H9 (cell line): ENCODE results near the gene RPS27L. TPM values are rescaled to one million over a fixed set of nuclear protein-coding genes. Genes with fewer than 3 reads are reported as not detected.

Experiments
- DNase-seq: peaks from one replicate; pipeline ENCODE4 v3.0.0-alpha.2; 2017
- H2AFZ ChIP-seq: one replicate; pipeline ENCODE4 v1.6.1; 2013; ENCODE audit warnings: mild to moderate bottlenecking, low read length, control low read depth, moderate library complexity
- H2AK5ac ChIP-seq: 2 replicates; pipeline ENCODE4 v1.6.1; 2013; ENCODE audit warnings: low read length, control low read depth, mixed read lengths; ENCODE audit not compliant: insufficient read length
- H2BK120ac ChIP-seq: one replicate; pipeline ENCODE4 v1.6.1; 2013; ENCODE audit warnings: low read depth, mild to moderate bottlenecking, low read length, control low read depth, inconsistent platforms; ENCODE audit not compliant: poor library complexity, severe bottlenecking
- H2BK12ac ChIP-seq: 2 replicates; pipeline ENCODE4 v1.6.1; 2013; ENCODE audit warnings: low read length, control low read depth, mixed read lengths, low read depth; ENCODE audit not compliant: insufficient read length
- H2BK15ac ChIP-seq: 2 replicates; pipeline ENCODE4 v1.6.1; 2013; ENCODE audit warnings: low read depth, low read length, control low read depth
- H2BK20ac ChIP-seq: one replicate; pipeline ENCODE4 v1.6.1; 2013; ENCODE audit warnings: low read depth, mild to moderate bottlenecking, low read length, control low read depth, inconsistent platforms; ENCODE audit not compliant: poor library complexity, severe bottlenecking
- H2BK5ac ChIP-seq: 2 replicates; pipeline ENCODE4 v1.6.1; 2013; ENCODE audit warnings: low read length, control low read depth, mixed read lengths; ENCODE audit not compliant: insufficient read length
- H3K14ac ChIP-seq: 2 replicates; pipeline ENCODE4 v1.6.1; 2013; ENCODE audit warnings: low read length, control low read depth; ENCODE audit not compliant: insufficient read depth
- H3K18ac ChIP-seq: 2 replicates; pipeline ENCODE4 v1.6.1; 2013; ENCODE audit warnings: low read depth, mild to moderate bottlenecking, mixed read lengths, low read length, control low read depth; ENCODE audit not compliant: insufficient read length
- H3K23ac ChIP-seq: 2 replicates; pipeline ENCODE4 v1.6.1; 2013; ENCODE audit warnings: low read length, control low read depth, mixed read lengths, low read depth; ENCODE audit not compliant: insufficient read length
- H3K23me2 ChIP-seq: 2 replicates; pipeline ENCODE4 v1.6.1; 2013; ENCODE audit warnings: low read depth, mild to moderate bottlenecking, mixed read lengths, low read length, control low read depth; ENCODE audit not compliant: insufficient read length, poor library complexity, severe bottlenecking
- H3K27ac ChIP-seq: 2 replicates; pipeline ENCODE4 v1.5.1; 2013; ENCODE audit warnings: low read length, control low read depth, mixed read lengths, low read depth; ENCODE audit not compliant: insufficient read length
- H3K27me3 ChIP-seq: 2 replicates; pipeline ENCODE4 v1.6.1; 2013; ENCODE audit warnings: low read length, control low read depth, inconsistent platforms; ENCODE audit not compliant: insufficient read depth
- H3K4ac ChIP-seq: 2 replicates; pipeline ENCODE4 v1.6.1; 2013; ENCODE audit warnings: low read depth, mild to moderate bottlenecking, control low read depth, inconsistent platforms, low read length, moderate library complexity
- H3K4me1 ChIP-seq: 2 replicates; pipeline ENCODE4 v1.6.1; 2013; ENCODE audit warnings: low read length, control low read depth, inconsistent platforms; ENCODE audit not compliant: insufficient read depth
- H3K4me2 ChIP-seq: 2 replicates; pipeline ENCODE4 v1.6.1; 2013; ENCODE audit warnings: low read length, control low read depth, mixed read lengths; ENCODE audit not compliant: insufficient read length, insufficient read depth
- H3K56ac ChIP-seq: 2 replicates; pipeline ENCODE4 v1.6.1; 2013; ENCODE audit warnings: low read depth, mild to moderate bottlenecking, mixed read lengths, low read length, control low read depth; ENCODE audit not compliant: insufficient read length
- H3K79me1 ChIP-seq: 2 replicates; pipeline ENCODE4 v1.6.1; 2013; ENCODE audit warnings: low read depth, mild to moderate bottlenecking, moderate library complexity, low read length, control low read depth, inconsistent platforms; ENCODE audit not compliant: insufficient read depth, poor library complexity, severe bottlenecking
- H3K79me2 ChIP-seq: 2 replicates; pipeline ENCODE4 v1.6.1; 2013; ENCODE audit warnings: low read length, control low read depth, inconsistent platforms; ENCODE audit not compliant: insufficient read depth
- H3K9ac ChIP-seq: 2 replicates; pipeline ENCODE4 v1.6.1; 2013; ENCODE audit warnings: low read length, control low read depth, mixed read lengths; ENCODE audit not compliant: insufficient read length; ENCODE audit errors: extremely low read depth
- H3K9me3 ChIP-seq: one replicate; pipeline ENCODE4 v1.6.1; 2013; ENCODE audit warnings: low read depth, low read length, inconsistent platforms; ENCODE audit not compliant: control insufficient read depth
- H3T11ph ChIP-seq: one replicate; pipeline ENCODE4 v1.6.1; 2013; ENCODE audit warnings: mild to moderate bottlenecking, low read length, control low read depth, inconsistent platforms
- H4K20me1 ChIP-seq: one replicate; pipeline ENCODE4 v1.6.1; 2013; ENCODE audit not compliant: control insufficient read depth, insufficient read length, insufficient read depth
- H4K5ac ChIP-seq: 2 replicates; pipeline ENCODE4 v1.6.1; 2013; ENCODE audit warnings: low read depth, mild to moderate bottlenecking, mixed read lengths, low read length, control low read depth; ENCODE audit not compliant: insufficient read length
- H4K8ac ChIP-seq: replicated peaks from 2 replicates; pipeline ENCODE4 v1.6.1; 2013; ENCODE audit warnings: low read length, control low read depth, mixed read lengths, low read depth; ENCODE audit not compliant: insufficient read length
- H4K91ac ChIP-seq: 2 replicates; pipeline ENCODE4 v1.6.1; 2013; ENCODE audit warnings: low read depth, mild to moderate bottlenecking, moderate library complexity, mixed read lengths, low read length, control low read depth; ENCODE audit not compliant: insufficient read length
- H3K27ac Mint-ChIP-seq, 3 experiments: 2 replicates in 2 of 3; 3 replicates in 1 of 3; pipeline ENCODE4 v1.8.0; 2020 to 2021; ENCODE audit warnings: mixed read lengths in 3 of 3, mild to moderate bottlenecking in 1 of 3, moderate library complexity in 1 of 3
- H3K27me3 Mint-ChIP-seq: 2 replicates; pipeline ENCODE4 v1.8.0; 2021; ENCODE audit warnings: low read depth, mild to moderate bottlenecking, moderate library complexity, mixed read lengths
- H3K36me3 Mint-ChIP-seq, 3 experiments: 2 replicates in 2 of 3; 3 replicates in 1 of 3; pipeline ENCODE4 v1.8.0; 2020 to 2021; ENCODE audit warnings: low read depth in 3 of 3, mixed read lengths in 3 of 3; ENCODE audit not compliant: insufficient read depth in 1 of 3
- H3K4me1 Mint-ChIP-seq, 2 experiments: 2 replicates each; pipeline ENCODE4 v1.8.0; 2020; ENCODE audit warnings: mixed read lengths in 2 of 2
- H3K4me3 Mint-ChIP-seq, 2 experiments: 2 replicates in 1 of 2; 3 replicates in 1 of 2; pipeline ENCODE4 v1.8.0; 2020 to 2021; ENCODE audit warnings: mild to moderate bottlenecking in 2 of 2, mixed read lengths in 2 of 2, moderate library complexity in 1 of 2
- H3K9me3 Mint-ChIP-seq, 2 experiments: 2 replicates in 1 of 2; 3 replicates in 1 of 2; pipeline ENCODE4 v1.8.0; 2020; ENCODE audit warnings: mild to moderate bottlenecking in 2 of 2, mixed read lengths in 2 of 2, moderate library complexity in 1 of 2
- WGBS: extraction: QIAGEN DNeasy Blood & Tissue Kit; methylation state at CpG from one replicate; pipeline ENCODE4 v1.1.7; 2013; ENCODE audit warnings: missing lambda C conversion rate, low lambda C conversion rate, mixed read lengths; ENCODE audit not compliant: insufficient read length; ENCODE audit errors: extremely low coverage; 5-methylcytosine and 5-hydroxymethylcytosine counted together
- total RNA-seq: library from RNA; stranded (reverse); gene quantifications from 2 replicates; pipeline ENCODE4 v1.2.1, GENCODE V29; 2021
- TF ChIP-seq, protein P1 (sequence below): fragments of 200-600 bp; sonication (generic); conservative IDR thresholded peaks from 3 replicates; pipeline ENCODE4 v1.8.0; 2021; ENCODE audit warnings: antibody characterized with exemption, mild to moderate bottlenecking

RPS27L gene
- total RNA-seq, 1 experiment from 2014 or later = 180 TPM

DNA sequence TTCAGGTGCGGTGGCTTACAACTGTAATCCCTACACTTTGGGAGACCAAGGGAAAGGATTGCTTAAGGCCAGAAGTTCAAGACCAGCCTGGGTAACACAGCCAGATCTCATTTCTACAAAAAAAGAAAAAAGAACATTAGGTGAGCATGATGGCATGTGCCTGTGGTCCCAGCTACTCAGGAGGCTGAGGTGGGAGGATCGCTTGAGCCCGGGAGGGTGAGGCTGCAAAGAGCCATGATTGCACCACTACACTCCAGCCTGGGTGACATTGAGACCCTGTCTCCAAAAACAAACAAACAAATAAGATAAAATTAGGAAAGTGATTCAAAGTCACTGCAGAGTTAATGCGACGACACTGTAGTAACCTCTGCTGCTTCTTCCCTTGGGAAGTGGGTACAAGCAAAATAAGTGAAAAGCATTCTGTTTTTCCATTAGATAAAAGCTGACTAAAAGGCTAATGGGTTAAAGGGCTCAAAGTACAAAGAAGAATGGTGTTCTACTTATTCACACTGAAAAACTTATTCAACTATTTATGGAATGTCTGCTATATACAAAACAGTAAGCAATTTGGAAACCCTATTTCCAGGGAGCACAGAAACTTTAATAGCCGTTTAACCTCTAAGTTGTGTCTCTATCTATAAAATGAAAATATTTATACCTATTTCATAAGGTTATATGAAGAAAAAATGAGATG, 8.0 kb upstream of the RPS27L start:
- DNase-seq = no peak
- H4K8ac ChIP-seq = no peak overlapping the region
- H3K36me3 Mint-ChIP-seq = no peaks in the 10 kb centered on the region

More for the DNA sequence above, 8.0 kb upstream of the RPS27L start:
- Mint-ChIP-seq H3K27me3 (no peaks in the 10 kb centered on the region), H3K4me3 (no peak overlapping the region), H3K27ac (0 out of 7 replicates have a peak overlapping the region, but pooled peaks of 1 of the 3 experiments have one; percentile 67), H3K9me3 (no peaks in the 10 kb centered on the region), H3K4me1 (peaks cover 7 to 14% of the 10 kb centered on the region in 2 experiments)
- no peaks in the 10 kb centered on the region for H3K9me3 ChIP-seq
- H3K4ac ChIP-seq = no peak overlapping the region
- H4K20me1 ChIP-seq = no peaks in the 10 kb centered on the region
- H4K5ac ChIP-seq = no peak overlapping the region
- H3K4me1 ChIP-seq = no peaks in the 10 kb centered on the region; the same call in 1 of the 2 replicates
- no peaks in the 10 kb centered on the region for H3K79me1 ChIP-seq
- H3T11ph ChIP-seq = no peak overlapping the region
- H2BK120ac ChIP-seq = no peak overlapping the region
- H3K23ac ChIP-seq = no peak overlapping the region
- TF ChIP-seq, protein P1, sequence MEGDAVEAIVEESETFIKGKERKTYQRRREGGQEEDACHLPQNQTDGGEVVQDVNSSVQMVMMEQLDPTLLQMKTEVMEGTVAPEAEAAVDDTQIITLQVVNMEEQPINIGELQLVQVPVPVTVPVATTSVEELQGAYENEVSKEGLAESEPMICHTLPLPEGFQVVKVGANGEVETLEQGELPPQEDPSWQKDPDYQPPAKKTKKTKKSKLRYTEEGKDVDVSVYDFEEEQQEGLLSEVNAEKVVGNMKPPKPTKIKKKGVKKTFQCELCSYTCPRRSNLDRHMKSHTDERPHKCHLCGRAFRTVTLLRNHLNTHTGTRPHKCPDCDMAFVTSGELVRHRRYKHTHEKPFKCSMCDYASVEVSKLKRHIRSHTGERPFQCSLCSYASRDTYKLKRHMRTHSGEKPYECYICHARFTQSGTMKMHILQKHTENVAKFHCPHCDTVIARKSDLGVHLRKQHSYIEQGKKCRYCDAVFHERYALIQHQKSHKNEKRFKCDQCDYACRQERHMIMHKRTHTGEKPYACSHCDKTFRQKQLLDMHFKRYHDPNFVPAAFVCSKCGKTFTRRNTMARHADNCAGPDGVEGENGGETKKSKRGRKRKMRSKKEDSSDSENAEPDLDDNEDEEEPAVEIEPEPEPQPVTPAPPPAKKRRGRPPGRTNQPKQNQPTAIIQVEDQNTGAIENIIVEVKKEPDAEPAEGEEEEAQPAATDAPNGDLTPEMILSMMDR = no peak
- no peak overlapping the region for H2AK5ac ChIP-seq
- H3K14ac ChIP-seq = no peak overlapping the region
- WGBS = no CpG with 5 or more reads among the region's 6 CpGs
- no peak overlapping the region for H3K9ac ChIP-seq
- no peak overlapping the region for H3K4me2 ChIP-seq
- no peak overlapping the region for H2BK15ac ChIP-seq
- no peaks in the 10 kb centered on the region for H3K23me2 ChIP-seq
- no peak overlapping the region for H3K56ac ChIP-seq
- H4K91ac ChIP-seq = no peak overlapping the region
- H3K27me3 ChIP-seq = no peaks in the 10 kb centered on the region
- no peak overlapping the region for H2BK5ac ChIP-seq
- H2AFZ ChIP-seq = no peak overlapping the region
- no peak overlapping the region for H3K27ac ChIP-seq
- no peak overlapping the region for H2BK20ac ChIP-seq
- no peak overlapping the region for H3K18ac ChIP-seq
- no peak overlapping the region for H2BK12ac ChIP-seq
- no peaks in the 10 kb centered on the region for H3K79me2 ChIP-seq
